ENCODE measurements around the gene SDHA.

Gene SDHA

GRCh38 chr5:305050-305449 lies 86.9 kb downstream of the SDHA start:
- no peaks in the 10 kb centered on the region for H4K20me1 ChIP-seq (ENCODE audit: insufficient read depth, low read length)

GRCh38 chr5:305459-305858 lies 87.3 kb downstream of the SDHA start:
- Histone ChIP-seq H3K4me1 (ENCODE audit: low read length) (no peaks in the 10 kb centered on the region), H3K36me3 (replicated peaks; ENCODE audit: low read depth, low read length) (no peaks in the 10 kb centered on the region), H3K4me2 (ENCODE audit: low read length) (no peak overlapping the region), H2AFZ (ENCODE audit: low read depth, low read length) (no peak overlapping the region), H3K9ac (ENCODE audit: low read length) (no peak overlapping the region), H3K27ac (ENCODE audit: low read length) (no peak overlapping the region), H3K4me3 (ENCODE audit: low read length) (no peak overlapping the region), H3K27me3 (ENCODE audit: low read depth, low read length) (no peaks in the 10 kb centered on the region), H3K79me2 (ENCODE audit: low read length) (no peaks in the 10 kb centered on the region), H4K20me1 (ENCODE audit: insufficient read depth, low read length) (no peaks in the 10 kb centered on the region), H3K9me3 (ENCODE audit: insufficient read depth, low read length) (no peaks in the 10 kb centered on the region)
- no peak for TF ChIP-seq EZH2phosphoT487 (IDR thresholded peaks at IDR 0.05; ENCODE audit: low read depth)
- no peak for TF ChIP-seq CTCF (IDR thresholded peaks at IDR 0.05; ENCODE audit: low read depth, low read length)

More at GRCh38 chr5:305050-305449, 86.9 kb downstream of the SDHA start:
- H3K27ac ChIP-seq (ENCODE audit: low read length), result no peak overlapping the region
- H3K27me3 ChIP-seq (ENCODE audit: low read depth, low read length), result no peaks in the 10 kb centered on the region
- H3K79me2 ChIP-seq (ENCODE audit: low read length), result no peaks in the 10 kb centered on the region
- no peaks in the 10 kb centered on the region for H3K36me3 ChIP-seq (replicated peaks; ENCODE audit: low read depth, low read length)
- TF ChIP-seq CTCF (IDR thresholded peaks at IDR 0.05; ENCODE audit: low read depth, low read length) (no peak), EZH2phosphoT487 (IDR thresholded peaks at IDR 0.05; ENCODE audit: low read depth) (no peak)
- no peak overlapping the region for H3K4me2 ChIP-seq (ENCODE audit: low read length)
- H3K4me3 ChIP-seq (ENCODE audit: low read length), result no peak overlapping the region
- H2AFZ ChIP-seq (ENCODE audit: low read depth, low read length), result no peak overlapping the region
- no peak overlapping the region for H3K9ac ChIP-seq (ENCODE audit: low read length)
- no peaks in the 10 kb centered on the region for H3K4me1 ChIP-seq (ENCODE audit: low read length)
- H3K9me3 ChIP-seq (ENCODE audit: insufficient read depth, low read length), result no peaks in the 10 kb centered on the region

GRCh38 chr5:306011-306805 lies 88.1 kb downstream of the SDHA start:
- no peak overlapping the region for H3K4me2 ChIP-seq (ENCODE audit: low read length)
- no peaks in the 10 kb centered on the region for H3K79me2 ChIP-seq (ENCODE audit: low read length)
- no peaks in the 10 kb centered on the region for H3K27me3 ChIP-seq (ENCODE audit: low read depth, low read length)
- no peaks in the 10 kb centered on the region for H3K36me3 ChIP-seq (replicated peaks; ENCODE audit: low read depth, low read length)
- H2AFZ ChIP-seq (ENCODE audit: low read depth, low read length), result no peak overlapping the region
- no peaks in the 10 kb centered on the region for H3K4me1 ChIP-seq (ENCODE audit: low read length)
- no peak overlapping the region for H3K9ac ChIP-seq (ENCODE audit: low read length)
- no peak overlapping the region for H3K27ac ChIP-seq (ENCODE audit: low read length)
- no peaks in the 10 kb centered on the region for H4K20me1 ChIP-seq (ENCODE audit: insufficient read depth, low read length)
- no peaks in the 10 kb centered on the region for H3K9me3 ChIP-seq (ENCODE audit: insufficient read depth, low read length)
- no peak overlapping the region for H3K4me3 ChIP-seq (ENCODE audit: low read length)
- TF ChIP-seq EZH2phosphoT487 (IDR thresholded peaks at IDR 0.05; ENCODE audit: low read depth), result no peak
- TF ChIP-seq CTCF (IDR thresholded peaks at IDR 0.05; ENCODE audit: low read depth, low read length), result no peak

Measured in OCI-LY3 (cell line).